VCaP (cell line): ENCODE data around the gene GRHPR.
"Not testable (repeated sequence)": the region's sequence is repeated elsewhere in the genome, so short reads cannot be mapped to it uniquely, and the experiment has no call there.

Experiments used
- H3K27ac ChIP-seq: fragments of 450-650 bp; 2 replicates; pipeline ENCODE4 v1.5.1; 2017
- CTCF ChIP-seq: fragments of 450-650 bp; conservative IDR thresholded peaks from 2 replicates; pipeline ENCODE4 v1.5.1; 2017; ENCODE audit warnings: mild to moderate bottlenecking, moderate library complexity

GRHPR gene

GRCh38 chr9:37386988-37387387, 35.5 kb upstream of the GRHPR start:
- no peak for TF ChIP-seq CTCF
- H3K27ac ChIP-seq: no peak overlapping the region

DNA sequence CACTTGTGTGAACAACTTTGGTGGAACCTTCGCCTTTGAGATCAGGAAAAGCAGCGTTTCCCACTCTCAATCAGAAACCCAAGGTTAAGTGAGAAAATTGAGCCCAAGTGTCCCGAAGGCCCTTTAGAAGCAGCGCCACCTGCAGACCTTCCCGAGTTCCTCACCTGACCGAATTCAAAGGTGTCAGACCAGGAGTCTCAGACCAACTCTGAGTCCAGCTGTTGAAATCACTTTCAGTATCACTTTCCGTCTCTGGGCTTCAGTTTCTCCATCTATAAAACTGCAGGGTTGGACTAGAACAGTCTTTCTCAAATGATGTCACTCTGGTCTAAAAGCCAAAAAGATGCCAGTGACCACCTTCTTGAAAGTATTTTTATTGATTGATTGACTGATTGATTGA, 31.7 kb upstream of the GRHPR start:
- H3K27ac ChIP-seq: no peak overlapping the region
- TF ChIP-seq CTCF: no peak; the same call in 1 of the 2 replicates

- TF ChIP-seq CTCF: no peak
- H3K27ac ChIP-seq: no peak overlapping the region
These were observed 30.2 kb upstream of the GRHPR start for GRCh38 chr9:37392272-37392671.

DNA sequence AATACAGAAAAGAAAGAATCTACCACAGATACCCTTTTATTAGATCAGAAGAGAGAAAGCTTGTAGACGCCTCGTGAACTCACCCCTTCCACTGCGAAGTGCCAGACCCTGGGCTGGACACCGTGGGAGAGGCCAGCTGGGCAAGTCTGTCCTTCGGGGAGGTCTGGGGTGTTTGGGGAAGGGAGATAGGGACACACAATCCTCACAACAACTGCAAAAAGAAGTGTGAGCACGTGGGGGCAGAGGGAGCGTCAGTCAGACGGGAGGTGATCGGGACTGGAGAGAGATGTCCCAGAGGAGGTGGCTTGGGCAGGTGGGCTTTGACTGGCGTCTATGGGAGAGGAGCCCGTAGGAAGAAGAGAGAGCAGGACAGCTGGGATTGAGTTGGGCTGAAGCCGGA, 27.3 kb upstream of the GRHPR start:
- TF ChIP-seq CTCF: no peak
- no peak overlapping the region for H3K27ac ChIP-seq

DNA sequence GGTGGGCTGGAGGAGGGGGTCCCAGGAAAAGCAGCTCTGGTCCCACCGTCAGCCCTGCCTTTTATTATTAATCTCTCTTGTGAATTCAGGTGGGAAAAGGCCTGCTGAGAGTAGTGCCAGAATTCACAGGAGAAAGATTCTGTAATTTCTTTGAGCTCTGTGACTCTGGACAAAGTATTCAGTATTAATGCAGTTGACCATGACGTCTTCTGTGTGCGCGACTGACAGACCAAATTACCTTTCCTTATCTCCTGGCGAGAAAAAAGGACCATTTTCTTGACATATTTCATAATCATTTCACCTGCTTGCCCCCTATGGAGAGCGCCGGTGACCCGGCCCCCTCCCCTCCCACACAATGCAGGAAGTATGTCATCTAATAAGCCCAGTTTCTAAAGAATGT, 26.8 kb upstream of the GRHPR start:
- no peak overlapping the region for H3K27ac ChIP-seq
- no peak for TF ChIP-seq CTCF

- not testable (repeated sequence) for H3K27ac ChIP-seq
These were observed 24.5 kb upstream of the GRHPR start for GRCh38 chr9:37397948-37398347.

- H3K27ac ChIP-seq: no peak overlapping the region
- no peak for TF ChIP-seq CTCF
These were observed 24.0 kb upstream of the GRHPR start for GRCh38 chr9:37398464-37399025.

DNA sequence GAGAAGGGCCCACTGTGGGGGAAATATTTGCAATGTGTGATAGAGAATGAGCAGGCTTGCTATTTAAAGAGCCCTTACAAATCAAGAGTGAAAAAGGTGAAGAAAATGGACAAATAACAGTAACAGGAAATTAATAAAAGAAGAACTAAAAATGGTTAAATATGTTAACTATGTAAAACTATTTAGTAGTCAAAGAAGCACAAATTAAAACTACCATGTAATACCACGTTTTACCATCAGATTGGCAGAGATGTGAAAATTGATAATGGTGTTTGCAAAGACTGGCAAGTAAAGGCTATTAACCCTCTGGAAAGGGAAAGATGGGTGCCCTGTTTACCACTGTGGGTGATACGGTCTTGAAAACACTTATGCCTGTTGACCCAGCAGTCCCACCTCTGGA, 23.2 kb upstream of the GRHPR start:
- no peak overlapping the region for H3K27ac ChIP-seq
- no peak for TF ChIP-seq CTCF
